Globus pallidus (tissue), 1 donor: ENCODE data around the gene NANOGP8.
"Not testable (repeated sequence)": the region's sequence is repeated elsewhere in the genome, so short reads cannot be mapped to it uniquely, and the experiment has no call there.

Experiments used
- DNase-seq: peaks from one replicate; pipeline ENCODE4 v3.0.0-alpha.2; 2015; ENCODE audit warnings: low spot score

NANOGP8 gene

GRCh38 chr15:35085176-35085919 is at the start of gene NANOGP8:
Gene NANOGP8 (minus strand): TSS chr15:35085295. CDS start chr15:35085110, 185 bp downstream.
- DNase-seq: not testable (repeated sequence)

- no peak for DNase-seq
These were observed 49.2 kb upstream of the NANOGP8 start for GRCh38 chr15:35134299-35134698.

GRCh38 chr15:35130245-35130644 is 45.1 kb upstream of the NANOGP8 start:
- no peak for DNase-seq

- DNase-seq: no peak
These were observed 44.3 kb upstream of the NANOGP8 start for GRCh38 chr15:35129361-35129760.

GRCh38 chr15:35127717-35128116 is 42.6 kb upstream of the NANOGP8 start:
- no peak for DNase-seq

- no peak for DNase-seq
These were observed 41.1 kb upstream of the NANOGP8 start for GRCh38 chr15:35126236-35126635.

GRCh38 chr15:35123743-35124142 is 38.6 kb upstream of the NANOGP8 start:
- no peak for DNase-seq

- DNase-seq: no peak
These were observed 36.7 kb upstream of the NANOGP8 start for GRCh38 chr15:35121611-35122359.

- no peak for DNase-seq
These were observed 35.1 kb upstream of the NANOGP8 start for GRCh38 chr15:35120173-35120572.

GRCh38 chr15:35118960-35119359 is 33.9 kb upstream of the NANOGP8 start:
- no peak for DNase-seq

- DNase-seq: no peak
These were observed 32.6 kb upstream of the NANOGP8 start for GRCh38 chr15:35117543-35118265.

GRCh38 chr15:35115155-35115725 is 30.1 kb upstream of the NANOGP8 start:
- DNase-seq: no peak

GRCh38 chr15:35112346-35112745 is 27.3 kb upstream of the NANOGP8 start:
- DNase-seq: no peak

GRCh38 chr15:35111861-35112260 is 26.8 kb upstream of the NANOGP8 start:
- DNase-seq: no peak

- no peak for DNase-seq
These were observed 23.4 kb upstream of the NANOGP8 start for GRCh38 chr15:35108453-35108852.

GRCh38 chr15:35107561-35107960 is 22.5 kb upstream of the NANOGP8 start:
- DNase-seq: no peak

GRCh38 chr15:35107122-35107521 is 22.0 kb upstream of the NANOGP8 start:
- DNase-seq: no peak

- no peak for DNase-seq
These were observed 19.5 kb upstream of the NANOGP8 start for GRCh38 chr15:35104526-35105147.

- no peak for DNase-seq
These were observed 17.1 kb upstream of the NANOGP8 start for GRCh38 chr15:35102186-35102585.

GRCh38 chr15:35101335-35101734 is 16.2 kb upstream of the NANOGP8 start:
- DNase-seq: no peak

GRCh38 chr15:35098737-35099136 is 13.6 kb upstream of the NANOGP8 start:
- DNase-seq: no peak

- DNase-seq: no peak
These were observed 10.8 kb upstream of the NANOGP8 start for GRCh38 chr15:35095941-35096340.
